ENCODE data around the gene TLK1.

DNA sequence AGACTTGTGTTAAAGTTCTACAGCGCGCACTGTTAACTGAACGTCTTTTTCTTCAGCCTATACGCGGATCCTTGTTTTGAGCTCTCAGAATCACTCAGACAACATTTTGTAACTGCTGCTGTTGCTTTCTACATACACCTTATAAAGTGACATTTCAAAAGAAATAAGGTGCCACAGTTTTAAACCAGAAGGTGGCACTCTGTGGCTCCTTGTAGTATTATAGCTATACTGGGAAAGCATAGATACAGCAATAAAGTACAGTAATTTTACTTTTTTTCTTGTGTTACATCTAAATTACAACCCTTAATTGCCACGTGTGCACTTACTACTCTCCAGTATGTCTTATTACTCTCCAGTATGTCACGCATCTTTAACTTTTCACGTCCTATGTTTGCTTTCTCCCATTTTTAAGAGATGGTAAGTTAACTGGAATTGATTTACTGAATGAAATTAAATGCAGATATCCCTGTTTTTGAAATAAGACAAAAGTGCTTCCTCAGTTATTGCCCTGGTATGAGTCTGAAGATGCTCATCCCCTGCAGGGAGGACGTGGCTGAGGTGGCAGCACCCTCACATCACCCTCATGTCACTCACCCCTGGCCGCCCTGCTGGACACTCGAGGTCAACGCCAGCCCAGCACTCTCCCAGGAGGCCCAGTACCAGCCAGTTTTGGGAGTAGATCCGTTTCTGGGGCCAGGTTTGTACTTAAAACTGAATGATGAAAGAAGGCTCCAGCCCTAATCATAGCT is 193.9 kb downstream of the TLK1 start:
- TF ChIP-seq TAF1 (IDR thresholded peaks at IDR 0.05; ENCODE audit: low read depth), result no peak
- TF ChIP-seq, protein P1, sequence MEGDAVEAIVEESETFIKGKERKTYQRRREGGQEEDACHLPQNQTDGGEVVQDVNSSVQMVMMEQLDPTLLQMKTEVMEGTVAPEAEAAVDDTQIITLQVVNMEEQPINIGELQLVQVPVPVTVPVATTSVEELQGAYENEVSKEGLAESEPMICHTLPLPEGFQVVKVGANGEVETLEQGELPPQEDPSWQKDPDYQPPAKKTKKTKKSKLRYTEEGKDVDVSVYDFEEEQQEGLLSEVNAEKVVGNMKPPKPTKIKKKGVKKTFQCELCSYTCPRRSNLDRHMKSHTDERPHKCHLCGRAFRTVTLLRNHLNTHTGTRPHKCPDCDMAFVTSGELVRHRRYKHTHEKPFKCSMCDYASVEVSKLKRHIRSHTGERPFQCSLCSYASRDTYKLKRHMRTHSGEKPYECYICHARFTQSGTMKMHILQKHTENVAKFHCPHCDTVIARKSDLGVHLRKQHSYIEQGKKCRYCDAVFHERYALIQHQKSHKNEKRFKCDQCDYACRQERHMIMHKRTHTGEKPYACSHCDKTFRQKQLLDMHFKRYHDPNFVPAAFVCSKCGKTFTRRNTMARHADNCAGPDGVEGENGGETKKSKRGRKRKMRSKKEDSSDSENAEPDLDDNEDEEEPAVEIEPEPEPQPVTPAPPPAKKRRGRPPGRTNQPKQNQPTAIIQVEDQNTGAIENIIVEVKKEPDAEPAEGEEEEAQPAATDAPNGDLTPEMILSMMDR (IDR thresholded peaks at IDR 0.05; ENCODE audit: poor library complexity, severe bottlenecking), result peak; percentile 64

Measured in neural cell (in vitro differentiated cells).